Posterior cingulate gyrus (tissue), 11 donors: ENCODE data around the gene SYCP2L.
"Not testable (repeated sequence)": the region's sequence is repeated elsewhere in the genome, so short reads cannot be mapped to it uniquely, and the experiment has no call there.

ENCODE experiments used
- DNase-seq, 10 donors: peaks; one replicate each; pipeline versions ENCODE4 v3.0.0 to v3.0.0-alpha.2; 2020 to 2021; ENCODE audit warnings: mixed read lengths in 3 of 10
- intact Hi-C: fragments of 100-400 bp; cut with DNase I; formaldehyde crosslinking; loops from one replicate; pipeline ENCODE4 v1.15.1; 2023

SYCP2L gene

GRCh38 chr6:10877012-10877411 is 9.8 kb upstream of the SYCP2L start:
- DNase-seq: no peak
- intact Hi-C loops: no loop called here

DNA sequence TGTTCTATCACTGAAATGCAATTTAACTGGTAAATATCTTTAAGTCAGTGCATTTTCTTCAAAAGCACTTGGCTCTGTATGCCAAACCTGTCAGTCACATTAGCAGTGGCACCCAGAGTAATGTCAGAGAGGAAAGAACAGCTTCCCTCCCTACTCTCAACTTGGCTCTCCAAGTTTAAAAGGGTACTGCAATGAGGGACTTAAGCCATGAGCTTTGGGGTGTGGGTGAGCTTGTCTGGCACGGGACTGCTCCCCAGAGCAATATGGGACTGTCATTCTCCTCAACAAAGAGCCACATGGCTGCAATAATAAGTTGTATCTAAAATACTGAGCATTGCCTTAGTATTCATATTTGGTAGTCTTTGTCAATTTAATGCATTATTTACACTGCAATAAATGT is 9.0 kb upstream of the SYCP2L start:
- intact Hi-C loops: no loop called here
- no peak for DNase-seq

GRCh38 chr6:10880366-10880765 is 6.5 kb upstream of the SYCP2L start:
- DNase-seq: no peak
- intact Hi-C loops: no loop called here

DNA sequence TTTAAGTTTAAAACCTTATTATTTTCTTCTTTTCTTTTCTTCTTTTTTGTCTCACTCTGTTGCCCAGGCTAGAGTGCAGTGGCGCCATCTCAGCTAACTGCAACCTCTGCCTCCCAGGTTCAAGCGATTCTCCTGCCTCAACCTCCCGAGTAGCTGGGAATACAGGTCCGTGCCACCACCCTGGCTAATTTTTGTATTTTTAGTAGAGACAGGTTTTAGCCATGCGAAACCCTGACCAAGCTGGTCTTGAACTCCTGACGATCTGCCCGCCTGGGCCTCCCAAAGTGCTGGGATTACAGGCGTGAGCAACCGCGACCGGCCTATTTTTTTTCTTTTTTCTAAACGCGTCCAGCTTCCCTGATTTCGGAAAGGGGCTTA is 4.6 kb upstream of the SYCP2L start:
- DNase-seq, intact Hi-C loops: not testable (repeated sequence)

DNA sequence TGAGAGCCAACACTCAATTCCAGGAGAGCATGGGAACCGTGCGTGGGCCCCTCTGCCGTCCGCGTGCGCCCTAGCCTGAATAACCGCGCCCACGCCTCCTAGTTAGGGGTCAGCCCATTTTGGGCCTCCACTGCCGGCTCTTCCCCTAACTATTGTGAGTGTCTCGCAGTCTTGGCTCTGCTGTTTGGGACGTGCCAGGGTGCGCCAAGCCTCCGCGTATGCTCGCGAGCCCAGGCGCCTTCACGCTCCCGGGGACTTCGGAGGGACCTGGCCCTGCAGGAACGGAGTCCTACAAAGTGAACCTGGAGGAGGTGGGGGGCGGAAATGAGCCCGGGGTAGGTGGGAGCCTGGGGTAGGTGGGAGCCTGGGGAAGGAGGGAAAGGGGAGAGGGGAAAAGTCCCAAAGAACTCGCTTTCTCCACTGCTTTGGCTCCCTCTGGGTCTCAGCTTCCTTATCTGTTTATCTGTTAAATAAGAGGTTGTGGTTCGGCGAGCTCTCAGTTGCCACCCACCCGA is 4.1 kb upstream of the SYCP2L start:
- intact Hi-C loops: no loop called here
- peak in 1 of 10 donors; percentile 32 for DNase-seq

- no peak for DNase-seq
- intact Hi-C loops: no loop called here
Measured at GRCh38 chr6:10883312-10884244, 3.3 kb upstream of the SYCP2L start.

DNA sequence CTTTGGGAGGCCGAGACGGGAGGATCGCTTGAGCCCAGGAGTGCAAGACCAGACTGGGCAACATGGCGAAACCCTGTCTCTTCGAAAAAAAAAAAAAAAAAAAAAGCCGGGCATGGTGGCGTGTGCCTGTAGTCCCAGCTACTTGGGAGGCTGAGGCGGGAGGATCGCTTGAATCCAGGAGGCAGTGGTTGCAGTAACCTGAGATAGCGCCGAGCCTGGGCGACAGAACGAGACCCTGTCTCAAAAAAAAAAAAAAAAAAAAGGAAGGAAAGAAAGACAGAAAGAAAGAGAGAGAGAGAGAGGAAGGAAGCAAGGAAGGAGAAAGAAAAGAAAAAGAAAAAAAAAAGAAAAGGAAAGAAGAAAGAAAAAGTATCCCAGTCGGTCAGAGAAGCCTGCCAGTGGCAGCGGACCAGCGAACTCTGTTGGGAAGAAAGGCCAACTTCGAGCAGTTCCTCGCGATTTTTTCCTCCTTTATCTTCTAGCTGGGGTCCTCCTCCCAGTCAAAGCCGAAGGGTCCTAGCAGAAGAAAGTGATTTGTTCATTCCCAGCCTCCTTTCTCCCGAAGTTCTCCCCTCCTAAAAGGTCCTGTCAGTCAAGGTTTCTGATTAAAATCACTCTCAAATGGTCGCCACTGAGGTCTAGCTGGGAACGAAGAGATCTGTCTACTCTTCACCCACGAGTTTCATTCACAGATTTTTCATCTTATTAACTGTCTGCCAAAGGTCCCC is 2.4 kb upstream of the SYCP2L start:
- intact Hi-C loops: no loop called here
- DNase-seq: peak in 1 of 10 donors; percentile 24

DNA sequence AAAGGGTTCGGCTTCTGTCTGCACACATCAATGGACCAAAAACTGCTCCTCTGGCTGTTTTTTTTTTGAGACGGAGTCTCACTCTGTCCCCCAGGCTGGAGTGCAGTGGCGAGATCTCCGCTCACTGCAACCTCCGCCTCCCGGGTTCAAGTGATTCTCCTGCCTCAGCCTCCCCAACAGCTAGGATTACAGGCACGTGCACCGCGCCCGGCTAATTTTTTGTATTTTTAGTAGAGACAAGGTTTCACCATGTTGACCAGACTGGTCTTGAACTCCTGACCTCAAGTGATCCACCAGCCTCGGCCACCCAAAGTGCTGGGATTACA is 524 bp upstream of the SYCP2L start:
- DNase-seq, intact Hi-C loops: not testable (repeated sequence)

DNA sequence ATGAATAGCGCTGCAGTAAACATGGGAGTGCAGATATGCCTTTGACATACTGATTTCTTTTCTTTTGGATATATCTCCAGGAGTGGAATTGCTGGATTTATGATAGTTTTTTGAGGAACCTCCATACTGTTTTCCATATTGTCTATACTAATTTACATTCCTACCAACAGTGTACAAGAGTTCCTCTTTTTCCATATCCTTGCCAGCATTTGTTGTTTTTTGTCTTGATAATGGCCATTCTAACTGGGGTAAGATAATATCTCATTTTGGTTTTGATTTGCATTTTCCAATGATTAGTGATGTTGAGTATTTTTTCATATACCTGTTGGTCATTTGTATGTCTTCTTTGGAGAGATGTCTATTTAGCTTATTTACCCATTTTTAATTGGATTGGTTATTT is 3.3 kb downstream of the SYCP2L start:
- no peak for DNase-seq
- intact Hi-C loops: no loop called here

GRCh38 chr6:10891960-10892359 is 5.1 kb downstream of the SYCP2L start:
- DNase-seq: no peak
- intact Hi-C loops: no loop called here

GRCh38 chr6:10894958-10895357 is 8.1 kb downstream of the SYCP2L start:
- intact Hi-C loops: no loop called here
- no peak for DNase-seq

GRCh38 chr6:10896691-10897090 is 9.8 kb downstream of the SYCP2L start:
- intact Hi-C loops: no loop called here

GRCh38 chr6:10901770-10902169 is 14.9 kb downstream of the SYCP2L start:
- intact Hi-C loops: no loop called here
- no peak for DNase-seq

More at GRCh38 chr6:10896691-10897090, 9.8 kb downstream of the SYCP2L start:
- no peak for DNase-seq

GRCh38 chr6:10904015-10904414 is 17.2 kb downstream of the SYCP2L start:
- intact Hi-C loops: no loop called here
- DNase-seq: no peak

- intact Hi-C loops: no loop called here
Measured at GRCh38 chr6:10908228-10908627, 21.4 kb downstream of the SYCP2L start.

GRCh38 chr6:10919520-10919919 is 32.7 kb downstream of the SYCP2L start:
- peak in 1 of 10 donors; percentile 26 for DNase-seq
- intact Hi-C loops: not testable (repeated sequence)

More at GRCh38 chr6:10908228-10908627, 21.4 kb downstream of the SYCP2L start:
- DNase-seq: no peak

GRCh38 chr6:10933126-10933525 is 46.3 kb downstream of the SYCP2L start:
- DNase-seq: no peak
- intact Hi-C loops: no loop called here

GRCh38 chr6:10939840-10940239 is 53.0 kb downstream of the SYCP2L start:
- intact Hi-C loops: no loop called here
- no peak for DNase-seq

- intact Hi-C loops: no loop called here
- no peak for DNase-seq
Measured at GRCh38 chr6:10945845-10946244, 59.0 kb downstream of the SYCP2L start.

- intact Hi-C loops: no loop called here
- DNase-seq: no peak
Measured at GRCh38 chr6:10947966-10948365, 61.1 kb downstream of the SYCP2L start.
